Measurements from ENCODE around the gene FOXK1.
"Not testable (repeated sequence)": the region's sequence is repeated elsewhere in the genome, so short reads cannot be mapped to it uniquely, and the experiment has no call there.

The FOXK1 gene

DNA sequence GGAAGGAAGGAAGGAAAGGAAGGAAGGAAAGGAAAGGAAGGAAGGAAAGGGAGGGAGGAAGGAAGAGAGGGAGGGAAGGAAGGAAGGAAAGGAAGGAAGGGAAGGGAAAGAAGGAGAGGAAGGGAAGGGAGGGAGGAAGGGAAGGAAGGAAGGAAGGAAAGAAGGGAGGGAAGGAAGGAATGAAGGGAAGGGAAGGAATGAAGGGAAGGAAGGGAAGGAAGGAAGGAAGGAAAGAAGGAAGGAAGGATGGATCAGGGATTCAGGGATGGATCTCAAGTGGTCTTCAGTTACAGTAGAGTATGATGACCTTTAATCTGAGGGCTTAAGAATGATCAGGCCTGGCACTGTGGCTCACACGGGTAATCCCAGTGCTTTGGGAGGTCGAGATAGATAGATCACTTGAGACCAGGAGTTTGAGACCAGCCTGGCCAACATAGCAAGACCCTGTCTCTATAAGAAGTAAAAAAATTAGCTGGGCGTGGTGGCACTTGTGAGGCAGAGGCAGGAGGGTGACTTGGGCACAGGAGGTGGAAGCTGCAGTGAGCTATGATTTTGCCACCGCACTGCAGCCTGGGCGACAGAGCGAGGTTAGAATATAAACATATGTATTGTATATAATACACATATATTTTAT is 760 bp upstream of the FOXK1 start:
- no peak for TF ChIP-seq POLR2A (IDR thresholded peaks at IDR 0.05; ENCODE audit: extremely low read depth, insufficient read length)
- no peak for TF ChIP-seq MYC (IDR thresholded peaks at IDR 0.05; ENCODE audit: low read depth, low read length)
- TF ChIP-seq, protein P1, sequence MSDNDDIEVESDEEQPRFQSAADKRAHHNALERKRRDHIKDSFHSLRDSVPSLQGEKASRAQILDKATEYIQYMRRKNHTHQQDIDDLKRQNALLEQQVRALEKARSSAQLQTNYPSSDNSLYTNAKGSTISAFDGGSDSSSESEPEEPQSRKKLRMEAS (IDR thresholded peaks at IDR 0.05; ENCODE audit: low read depth, low read length): no peak
- TF ChIP-seq, protein P2, sequence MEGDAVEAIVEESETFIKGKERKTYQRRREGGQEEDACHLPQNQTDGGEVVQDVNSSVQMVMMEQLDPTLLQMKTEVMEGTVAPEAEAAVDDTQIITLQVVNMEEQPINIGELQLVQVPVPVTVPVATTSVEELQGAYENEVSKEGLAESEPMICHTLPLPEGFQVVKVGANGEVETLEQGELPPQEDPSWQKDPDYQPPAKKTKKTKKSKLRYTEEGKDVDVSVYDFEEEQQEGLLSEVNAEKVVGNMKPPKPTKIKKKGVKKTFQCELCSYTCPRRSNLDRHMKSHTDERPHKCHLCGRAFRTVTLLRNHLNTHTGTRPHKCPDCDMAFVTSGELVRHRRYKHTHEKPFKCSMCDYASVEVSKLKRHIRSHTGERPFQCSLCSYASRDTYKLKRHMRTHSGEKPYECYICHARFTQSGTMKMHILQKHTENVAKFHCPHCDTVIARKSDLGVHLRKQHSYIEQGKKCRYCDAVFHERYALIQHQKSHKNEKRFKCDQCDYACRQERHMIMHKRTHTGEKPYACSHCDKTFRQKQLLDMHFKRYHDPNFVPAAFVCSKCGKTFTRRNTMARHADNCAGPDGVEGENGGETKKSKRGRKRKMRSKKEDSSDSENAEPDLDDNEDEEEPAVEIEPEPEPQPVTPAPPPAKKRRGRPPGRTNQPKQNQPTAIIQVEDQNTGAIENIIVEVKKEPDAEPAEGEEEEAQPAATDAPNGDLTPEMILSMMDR (IDR thresholded peaks at IDR 0.05; ENCODE audit: low read depth, low read length): no peak
- peak overlapping the region; percentile 41 for H3K4me3 ChIP-seq (ENCODE audit: low read depth, low read length)
- peak; percentile 42 for DNase-seq (ENCODE audit: low read depth)

DNA sequence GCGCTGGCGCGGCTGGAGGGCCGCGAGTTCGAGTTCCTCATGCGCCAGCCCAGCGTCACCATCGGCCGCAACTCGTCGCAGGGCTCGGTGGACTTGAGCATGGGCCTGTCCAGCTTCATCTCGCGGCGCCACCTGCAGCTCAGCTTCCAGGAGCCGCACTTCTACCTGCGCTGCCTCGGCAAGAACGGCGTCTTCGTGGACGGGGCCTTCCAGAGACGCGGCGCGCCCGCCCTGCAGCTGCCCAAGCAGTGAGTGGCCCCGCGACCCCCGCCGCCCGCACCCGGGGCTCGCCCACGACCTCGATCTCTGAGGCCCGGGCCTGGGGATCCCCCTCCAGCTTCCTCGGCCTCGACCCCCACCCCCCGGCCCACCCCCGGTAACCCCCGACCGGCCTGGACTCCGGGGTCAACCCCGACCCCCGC is 537 bp downstream of the FOXK1 start:
- peak overlapping the region; percentile 81 for H3K4me3 ChIP-seq (ENCODE audit: low read depth, low read length)
- DNase-seq (ENCODE audit: low read depth): peak; percentile 75
- TF ChIP-seq, protein P1 (IDR thresholded peaks at IDR 0.05; ENCODE audit: low read depth, low read length): no peak
- TF ChIP-seq, protein P2 (IDR thresholded peaks at IDR 0.05; ENCODE audit: low read depth, low read length): no peak
- TF ChIP-seq MYC (IDR thresholded peaks at IDR 0.05; ENCODE audit: low read depth, low read length) (no peak; the same call in 1 of the 2 replicates), POLR2A (IDR thresholded peaks at IDR 0.05; ENCODE audit: extremely low read depth, insufficient read length) (no peak)

DNA sequence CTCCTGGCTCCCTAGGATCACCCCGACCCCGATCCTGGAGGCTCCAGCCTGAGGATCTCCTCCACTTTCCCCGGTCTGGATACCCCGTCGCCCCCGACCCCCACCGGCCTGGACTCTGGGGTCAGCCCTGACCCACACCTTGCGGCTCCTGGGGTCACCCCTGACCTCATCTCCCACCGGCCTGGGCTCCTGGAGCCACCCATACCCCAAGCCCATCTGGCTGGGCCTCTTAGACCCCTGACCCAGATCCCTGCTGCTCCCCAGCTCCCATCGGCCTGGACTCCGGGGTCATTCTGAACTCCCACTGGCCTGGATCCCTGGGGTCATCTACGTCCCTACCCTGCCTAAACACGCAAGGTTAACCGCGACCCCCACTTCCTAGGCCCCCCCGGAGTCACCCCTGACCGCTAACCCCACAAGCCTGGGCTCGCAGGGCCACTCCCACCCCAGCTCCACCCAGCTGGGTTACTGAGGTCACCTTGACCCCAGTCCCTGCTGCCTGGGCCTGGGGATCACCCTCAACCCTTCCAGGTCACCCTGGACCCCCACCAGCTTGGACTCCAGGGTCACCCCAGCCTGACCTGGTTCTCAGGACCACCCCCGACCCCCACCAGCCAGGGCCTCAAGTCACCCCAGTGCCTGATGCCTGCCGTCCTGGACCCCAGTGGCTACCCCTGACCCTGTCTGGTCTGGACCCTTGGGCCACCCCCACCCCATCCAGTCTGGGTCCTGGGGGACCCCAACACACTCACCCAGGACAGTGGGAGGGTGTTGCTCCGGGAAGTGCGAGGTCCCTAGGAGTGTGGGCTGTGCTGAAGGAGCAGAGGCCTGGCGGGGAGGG is 1.2 kb downstream of the FOXK1 start:
- peak overlapping the region; percentile 81 for H3K4me3 ChIP-seq (ENCODE audit: low read depth, low read length)
- peak; percentile 72 for DNase-seq (ENCODE audit: low read depth)
- TF ChIP-seq POLR2A (IDR thresholded peaks at IDR 0.05; ENCODE audit: extremely low read depth, insufficient read length) (no peak), MYC (IDR thresholded peaks at IDR 0.05; ENCODE audit: low read depth, low read length) (no peak)
- TF ChIP-seq, protein P2 (IDR thresholded peaks at IDR 0.05; ENCODE audit: low read depth, low read length): no peak
- TF ChIP-seq, protein P1 (IDR thresholded peaks at IDR 0.05; ENCODE audit: low read depth, low read length): no peak

DNA sequence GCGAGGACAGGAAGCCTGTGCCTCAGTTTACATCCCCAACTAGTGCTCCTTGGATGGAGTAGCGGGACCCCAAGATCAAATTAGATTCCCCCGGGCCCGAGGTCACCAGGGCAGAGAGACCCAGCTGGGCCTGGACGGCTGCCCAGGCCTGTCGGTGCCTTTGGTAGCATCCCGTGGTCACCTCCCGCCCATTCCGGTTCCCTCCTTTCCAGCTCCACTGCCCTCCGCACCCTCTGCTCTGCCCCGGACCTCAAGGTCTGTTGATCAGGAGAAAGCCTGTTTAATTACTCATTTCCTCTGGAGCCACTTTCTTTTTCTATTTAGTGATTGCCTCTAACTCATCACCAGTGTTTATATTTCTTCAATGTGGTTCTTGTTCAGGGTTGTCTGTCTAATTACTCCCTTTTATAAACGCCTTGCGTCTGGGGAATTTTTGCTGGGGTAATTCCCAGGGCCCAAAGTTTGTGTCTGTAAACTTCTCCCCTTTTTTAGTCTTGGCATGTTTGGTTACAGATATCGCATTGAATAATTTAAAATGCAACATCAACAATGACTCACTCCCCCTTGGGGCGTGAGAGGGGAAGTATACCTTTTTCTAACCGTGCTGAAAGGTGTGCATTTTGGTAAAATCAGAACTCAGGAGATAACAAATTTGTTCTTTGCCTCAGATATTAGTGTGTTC is 1.9 kb downstream of the FOXK1 start:
- peak; percentile 53 for DNase-seq (ENCODE audit: low read depth)
- no peak for TF ChIP-seq MYC (IDR thresholded peaks at IDR 0.05; ENCODE audit: low read depth, low read length)
- TF ChIP-seq POLR2A (IDR thresholded peaks at IDR 0.05; ENCODE audit: extremely low read depth, insufficient read length): no peak
- TF ChIP-seq, protein P2 (IDR thresholded peaks at IDR 0.05; ENCODE audit: low read depth, low read length): no peak
- TF ChIP-seq, protein P1 (IDR thresholded peaks at IDR 0.05; ENCODE audit: low read depth, low read length): no peak
- H3K4me3 ChIP-seq (ENCODE audit: low read depth, low read length): peak overlapping the region; percentile 81

DNA sequence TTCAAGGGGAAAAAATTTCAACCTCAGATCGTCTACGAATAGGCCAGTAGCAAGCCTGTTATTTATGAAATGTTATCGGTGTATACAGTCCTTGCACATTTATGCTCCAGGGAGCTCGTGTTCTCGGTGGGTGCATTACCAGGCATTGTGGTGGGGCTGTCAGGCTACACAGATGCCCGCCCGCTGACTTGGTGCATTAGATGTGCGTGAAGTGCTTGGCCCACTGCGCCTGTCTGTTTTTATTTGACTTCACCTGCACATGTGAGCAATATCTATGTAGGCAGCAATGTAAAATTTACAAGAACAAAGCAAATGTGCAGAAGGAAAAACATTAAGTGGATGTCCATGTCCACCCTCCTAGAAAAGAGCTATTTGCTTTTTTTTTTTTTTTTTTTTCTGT is 2.8 kb downstream of the FOXK1 start:
- H3K4me3 ChIP-seq (ENCODE audit: low read depth, low read length): peak overlapping the region; percentile 81
- DNase-seq (ENCODE audit: low read depth): no peak
- TF ChIP-seq, protein P1 (IDR thresholded peaks at IDR 0.05; ENCODE audit: low read depth, low read length): no peak
- no peak for TF ChIP-seq POLR2A (IDR thresholded peaks at IDR 0.05; ENCODE audit: extremely low read depth, insufficient read length)
- TF ChIP-seq, protein P2 (IDR thresholded peaks at IDR 0.05; ENCODE audit: low read depth, low read length): no peak
- no peak for TF ChIP-seq MYC (IDR thresholded peaks at IDR 0.05; ENCODE audit: low read depth, low read length)

DNA sequence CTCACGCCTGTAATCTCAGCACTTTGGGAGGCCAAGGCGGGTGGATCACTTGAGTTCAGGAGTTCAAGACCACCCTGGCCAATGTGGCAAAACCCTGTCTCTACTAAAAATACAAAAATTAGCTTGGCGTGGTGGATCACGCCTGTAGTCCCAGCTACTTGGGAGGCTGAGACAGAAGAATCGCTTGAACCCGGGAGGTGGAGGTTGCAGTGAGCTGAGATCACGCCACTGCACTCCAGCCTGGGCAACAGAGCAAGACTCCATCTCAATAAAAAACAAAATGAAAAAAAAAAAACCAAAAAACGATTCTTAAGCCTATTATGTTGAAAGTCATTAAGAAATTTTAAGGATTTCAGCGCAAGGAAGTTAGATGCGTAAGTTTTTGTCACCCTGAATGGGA is 3.6 kb downstream of the FOXK1 start:
- not testable (repeated sequence) for DNase-seq (ENCODE audit: low read depth); H3K4me3 ChIP-seq (ENCODE audit: low read depth, low read length)
